GM10248 (cell line): Measurements from ENCODE around the gene VSTM2B.
A peak's percentile ranks its signal among the peaks of the same experiment; 100 is the strongest.

ENCODE experiments used
- CTCF ChIA-PET: fragments of 300-600 bp; sonication (Branson Sonifier 250); formaldehyde crosslinking; extraction: SDS; loops from one replicate; lab custom pipeline; 2021; ENCODE audit warnings: antibody characterized with exemption; lab: Yijun Ruan, JAX
- POLR2A ChIA-PET: fragments of 350-650 bp; sonication (Branson Sonifier 250); formaldehyde crosslinking; extraction: SDS; loops from one replicate; lab custom pipeline; 2020; ENCODE audit warnings: antibody characterized with exemption; lab: Yijun Ruan, JAX
- DNase-seq: peaks from one replicate; pipeline ENCODE4 v3.0.0; 2012; ENCODE audit errors: extremely low spot score
- CTCF ChIP-seq: IDR thresholded peaks from 2 replicates; pipeline ENCODE4 v1.5.1; 2012; ENCODE audit warnings: mild to moderate bottlenecking, low read depth; ENCODE audit errors: extremely low read depth, missing control alignments, control extremely low read depth

VSTM2B gene

GRCh38 chr19:29591670-29592069 is 65.9 kb downstream of the VSTM2B start:
- no peak for TF ChIP-seq CTCF
- ChIA-PET POLR2A (no interaction called here), CTCF (interaction anchor here (0.6 to 1.8 kb wide), 3 partner anchors 11 to 879 kb away, joined by 3 to 4 read pairs (median 4); no protein-coding TSS in a partner anchor)
- DNase-seq: no peak

- CTCF ChIA-PET: no interaction called here
- POLR2A ChIA-PET: no interaction called here
- no peak for TF ChIP-seq CTCF
- no peak for DNase-seq
Observed at GRCh38 chr19:29593869-29594268, 68.1 kb downstream of the VSTM2B start.

GRCh38 chr19:29596080-29596727 is 70.4 kb downstream of the VSTM2B start:
- TF ChIP-seq CTCF: no peak
- POLR2A ChIA-PET: no interaction called here
- DNase-seq: no peak
- CTCF ChIA-PET: interaction anchor here (0.7 to 5.9 kb wide), 6 partner anchors 9 to 333 kb away, joined by 3 to 37 read pairs (median 3); no protein-coding TSS in a partner anchor

GRCh38 chr19:29596885-29597525 is 71.2 kb downstream of the VSTM2B start:
- TF ChIP-seq CTCF: peak; percentile 58
- ChIA-PET CTCF (interaction anchor here (0.7 to 5.9 kb wide), 9 partner anchors 8 to 334 kb away, joined by 3 to 37 read pairs (median 3); no protein-coding TSS in a partner anchor), POLR2A (no interaction called here)
- no peak for DNase-seq

GRCh38 chr19:29598036-29598435 is 72.2 kb downstream of the VSTM2B start:
- ChIA-PET CTCF (interaction anchor here (0.9 to 5.9 kb wide), 5 partner anchors 9 to 96 kb away, joined by 3 to 37 read pairs (median 3); no protein-coding TSS in a partner anchor), POLR2A (no interaction called here)
- DNase-seq: no peak
- no peak for TF ChIP-seq CTCF

- no peak for DNase-seq
- ChIA-PET CTCF (interaction anchor here (0.9 to 5.9 kb wide), 5 partner anchors 9 to 132 kb away, joined by 3 to 37 read pairs (median 3); no protein-coding TSS in a partner anchor), POLR2A (no interaction called here)
- no peak for TF ChIP-seq CTCF
Observed at GRCh38 chr19:29598496-29598895, 72.7 kb downstream of the VSTM2B start.
